H1 (cell line): ENCODE data around the gene LCN6. TPM values are rescaled to one million over a fixed set of nuclear protein-coding genes. Genes with fewer than 3 reads are reported as not detected.

Experiments used
- CTCF ChIA-PET: fragments of 300-600 bp; sonication (Branson Sonifier 250); formaldehyde crosslinking; loops from one replicate; lab custom pipeline; 2021; ENCODE audit not compliant: partially characterized antibody; lab: Charles Lee
- POLR2A ChIA-PET: fragments of 300-600 bp; sonication (Branson Sonifier 250); formaldehyde crosslinking; loops from one replicate; lab custom pipeline; 2021; ENCODE audit warnings: inconsistent platforms; ENCODE audit not compliant: partially characterized antibody; lab: Charles Lee
- DNase-seq, 2 experiments: peaks; one replicate each; pipeline versions ENCODE4 v3.0.0 to v3.0.0-alpha.2; 2010 to 2022; ENCODE audit warnings: low spot score in 2 of 2, low read depth in 1 of 2, mixed read lengths in 1 of 2
- FAIRE-seq: peaks from 2 replicates; lab custom pipeline; 2011; peaks lifted over from hg19 to GRCh38; lab: Jason Lieb, UNC
- H2AFZ ChIP-seq: 2 replicates; pipeline ENCODE4 v1.8.1; 2012; ENCODE audit warnings: low read length, inconsistent platforms
- H2AK5ac ChIP-seq: 2 replicates; pipeline ENCODE4 v1.6.1; 2013; ENCODE audit warnings: low read depth, low read length
- H2BK120ac ChIP-seq: replicated peaks from 2 replicates; pipeline ENCODE3; 2013; ENCODE audit warnings: low read depth, low read length, inconsistent platforms
- H2BK12ac ChIP-seq: 2 replicates; pipeline ENCODE4 v1.6.1; 2013; ENCODE audit warnings: low read depth, low read length
- H2BK15ac ChIP-seq: 2 replicates; pipeline ENCODE4 v1.6.1; 2013; ENCODE audit warnings: low read length
- H2BK20ac ChIP-seq: 2 replicates; pipeline ENCODE4 v1.6.1; 2013; ENCODE audit warnings: low read length
- H2BK5ac ChIP-seq: 2 replicates; pipeline ENCODE4 v1.6.1; 2013; ENCODE audit warnings: low read depth, low read length
- H3K14ac ChIP-seq: 2 replicates; pipeline ENCODE4 v1.6.1; 2013; ENCODE audit warnings: inconsistent platforms; ENCODE audit not compliant: insufficient read length
- H3K18ac ChIP-seq: 2 replicates; pipeline ENCODE4 v1.6.1; 2013; ENCODE audit warnings: low read length; ENCODE audit errors: extremely low read depth
- H3K23ac ChIP-seq: 2 replicates; pipeline ENCODE4 v1.6.1; 2013; ENCODE audit warnings: inconsistent platforms; ENCODE audit not compliant: insufficient read length
- H3K23me2 ChIP-seq: 2 replicates; pipeline ENCODE4 v1.6.1; 2013; ENCODE audit warnings: low read depth, low read length
- H3K27ac ChIP-seq: 2 replicates; pipeline ENCODE4 v1.6.1; 2011; ENCODE audit warnings: low read depth, low read length, inconsistent platforms
- H3K27me3 ChIP-seq, 4 experiments: replicated peaks in 1 of 4; 1 replicate in 1 of 4; 2 replicates in 3 of 4; pipeline versions ENCODE4 v1.6.1 to v1.8.1; 2011 to 2013; ENCODE audit warnings: low read length in 3 of 4, mild to moderate bottlenecking in 3 of 4, inconsistent platforms in 2 of 4, mixed read lengths in 2 of 4, moderate library complexity in 1 of 4; ENCODE audit not compliant: control insufficient read depth in 3 of 4, insufficient read depth in 3 of 4; ENCODE audit errors: extremely low read depth in 1 of 4
- H3K36me3 ChIP-seq, 4 experiments: 2 replicates each; pipeline versions ENCODE4 v1.6.1 to v1.8.1; 2011 to 2013; ENCODE audit warnings: mild to moderate bottlenecking in 4 of 4, low read length in 3 of 4, moderate library complexity in 2 of 4, control low read depth in 1 of 4, inconsistent platforms in 1 of 4; ENCODE audit not compliant: insufficient read depth in 4 of 4, control insufficient read depth in 2 of 4
- H3K4ac ChIP-seq: replicated peaks from 2 replicates; pipeline ENCODE3; 2013; ENCODE audit warnings: low read length, low read depth, mixed read lengths, inconsistent platforms; ENCODE audit not compliant: insufficient read length
- H3K4me1 ChIP-seq, 4 experiments: replicated peaks in 1 of 4; 1 replicate in 1 of 4; 2 replicates in 3 of 4; pipeline versions ENCODE4 v1.6.1 to v1.8.1; 2011 to 2013; ENCODE audit warnings: low read length in 3 of 4, inconsistent platforms in 2 of 4, mixed read lengths in 1 of 4; ENCODE audit not compliant: insufficient read depth in 4 of 4, control insufficient read depth in 3 of 4
- H3K4me2 ChIP-seq, 2 experiments: 2 replicates each; pipeline versions ENCODE4 v1.6.1 to v1.8.1; 2011 to 2013; ENCODE audit warnings: low read depth in 2 of 2, low read length in 2 of 2, control low read depth in 1 of 2, inconsistent platforms in 1 of 2, mild to moderate bottlenecking in 1 of 2; ENCODE audit not compliant: insufficient read depth in 1 of 2
- H3K4me3 ChIP-seq, 4 experiments: fragments of 200-600, 300-600 bp in 1 of 4; sonication (generic), shearing (Covaris generic), sonication (Bioruptor Twin) in 1 of 4; 2 replicates each; pipeline versions ENCODE4 v1.5.1 to v1.8.1; 2011 to 2016; ENCODE audit warnings: low read length in 4 of 4, low read depth in 3 of 4, control low read depth in 2 of 4, inconsistent platforms in 2 of 4, mild to moderate bottlenecking in 2 of 4, mixed read lengths in 1 of 4, moderate library complexity in 1 of 4; ENCODE audit not compliant: insufficient read depth in 2 of 4; ENCODE audit errors: extremely low read depth in 1 of 4
- H3K56ac ChIP-seq: replicated peaks from 2 replicates; pipeline ENCODE3; 2013; ENCODE audit warnings: low read depth, mild to moderate bottlenecking, mixed read lengths, low read length, inconsistent platforms; ENCODE audit not compliant: insufficient read length
- H3K79me1 ChIP-seq: 2 replicates; pipeline ENCODE4 v1.6.1; 2013; ENCODE audit warnings: low read depth, low read length, control low read depth
- H3K79me2 ChIP-seq, 2 experiments: 2 replicates each; pipeline versions ENCODE4 v1.6.1 to v1.8.1; 2012 to 2013; ENCODE audit warnings: low read length in 2 of 2, mild to moderate bottlenecking in 2 of 2, inconsistent platforms in 1 of 2; ENCODE audit not compliant: insufficient read depth in 2 of 2, control insufficient read depth in 1 of 2
- H3K9ac ChIP-seq, 4 experiments: replicated peaks in 1 of 4; 1 replicate in 1 of 4; 2 replicates in 3 of 4; pipeline versions ENCODE4 v1.6.1 to v1.8.1; 2011 to 2013; ENCODE audit warnings: low read depth in 3 of 4, low read length in 3 of 4, control low read depth in 2 of 4, mild to moderate bottlenecking in 2 of 4, moderate library complexity in 2 of 4, inconsistent platforms in 1 of 4; ENCODE audit errors: extremely low read depth in 1 of 4
- H3K9me3 ChIP-seq, 2 experiments: 2 replicates each; pipeline versions ENCODE4 v1.6.1 to v1.8.1; 2012 to 2013; ENCODE audit warnings: mild to moderate bottlenecking in 2 of 2, moderate library complexity in 2 of 2, control low read depth in 1 of 2, inconsistent platforms in 1 of 2, low read depth in 1 of 2, low read length in 1 of 2, mixed read lengths in 1 of 2; ENCODE audit not compliant: insufficient read depth in 2 of 2
- H4K20me1 ChIP-seq, 2 experiments: replicated peaks in 1 of 2; 2 replicates each; pipeline versions ENCODE3 to v1.8.1; 2011 to 2013; ENCODE audit warnings: inconsistent platforms in 2 of 2, low read length in 2 of 2, mild to moderate bottlenecking in 1 of 2; ENCODE audit not compliant: insufficient read depth in 2 of 2, control insufficient read depth in 1 of 2
- H4K5ac ChIP-seq: 2 replicates; pipeline ENCODE4 v1.6.1; 2013; ENCODE audit warnings: low read length, low read depth, mixed read lengths, inconsistent platforms; ENCODE audit not compliant: insufficient read length
- H4K8ac ChIP-seq: 2 replicates; pipeline ENCODE4 v1.8.0; 2013; ENCODE audit warnings: mild to moderate bottlenecking, moderate library complexity, low read length, inconsistent platforms; ENCODE audit not compliant: insufficient read depth; ENCODE audit errors: extremely low read depth
- H4K91ac ChIP-seq: replicated peaks from 2 replicates; pipeline ENCODE3; 2013; ENCODE audit warnings: low read length, mixed read lengths, inconsistent platforms; ENCODE audit not compliant: insufficient read length
- CEBPB ChIP-seq: IDR thresholded peaks from 2 replicates; pipeline ENCODE4 v1.6.1; 2012; ENCODE audit warnings: low read depth, low read length
- CTCF ChIP-seq, 3 experiments: IDR thresholded peaks; 1 replicate in 2 of 3; 2 replicates in 1 of 3; pipeline versions ENCODE4 v1.5.1 to v1.6.1; 2011; ENCODE audit warnings: low read length in 3 of 3, mild to moderate bottlenecking in 3 of 3, inconsistent platforms in 2 of 3, low read depth in 1 of 3, moderate library complexity in 1 of 3; ENCODE audit not compliant: insufficient read depth in 1 of 3; ENCODE audit errors: control extremely low read depth in 1 of 3
- EGR1 ChIP-seq: IDR thresholded peaks from 2 replicates; pipeline ENCODE4 v1.6.1; 2011; ENCODE audit warnings: low read depth, low read length, borderline replicate concordance
- EP300 ChIP-seq, 2 experiments: IDR thresholded peaks; 1 replicate in 1 of 2; 2 replicates in 1 of 2; pipeline ENCODE4 v1.6.1; 2011 to 2012; ENCODE audit warnings: low read depth in 2 of 2, low read length in 2 of 2, mild to moderate bottlenecking in 2 of 2, borderline replicate concordance in 1 of 2, inconsistent platforms in 1 of 2, moderate library complexity in 1 of 2
- EZH2 ChIP-seq: fragments of 200-600 bp; sonication (generic); IDR thresholded peaks from 2 replicates; pipeline ENCODE4 v1.7.1; 2012; ENCODE audit warnings: low read depth, mild to moderate bottlenecking, moderate library complexity, low read length, inconsistent platforms; ENCODE audit not compliant: severe bottlenecking
- KDM5A ChIP-seq: fragments of 200-600 bp; IDR thresholded peaks from 2 replicates; pipeline ENCODE4 v1.7.1; 2012; ENCODE audit warnings: mild to moderate bottlenecking, low read length, inconsistent platforms, mixed read lengths
- RAD21 ChIP-seq, 2 experiments: IDR thresholded peaks in 1 of 2; conservative IDR thresholded peaks in 1 of 2; 2 replicates each; pipeline ENCODE4 v1.6.1; 2011; ENCODE audit warnings: low read depth in 2 of 2, low read length in 2 of 2, improper control_type of control experiment in 1 of 2, inconsistent platforms in 1 of 2, mild to moderate bottlenecking in 1 of 2, moderate library complexity in 1 of 2
- TAF1 ChIP-seq: IDR thresholded peaks from 2 replicates; pipeline ENCODE4 v1.6.1; 2011; ENCODE audit warnings: mild to moderate bottlenecking, low read depth, low read length
- USF2 ChIP-seq: IDR thresholded peaks from 2 replicates; pipeline ENCODE4 v1.6.1; 2011; ENCODE audit warnings: low read length, improper control_type of control experiment
- WGBS, 2 experiments: shearing (Covaris generic) in 1 of 2; methylation state at CpG; one replicate each; pipeline versions ENCODE4 v1.1.6 to v1.1.7; 2013 to 2015; ENCODE audit warnings: low lambda C conversion rate in 2 of 2, mixed read lengths in 2 of 2, inconsistent platforms in 1 of 2, low coverage in 1 of 2, missing lambda C conversion rate in 1 of 2; ENCODE audit not compliant: insufficient replicate concordance in 2 of 2, insufficient coverage in 1 of 2, insufficient read length in 1 of 2; ENCODE audit errors: extremely low coverage in 1 of 2, missing lambda C conversion rate in 1 of 2; 5-methylcytosine and 5-hydroxymethylcytosine counted together
- polyA plus RNA-seq, 7 experiments: library from polyadenylated mRNA; depleted of rRNA in 3 of 7; stranded (reverse) in 5 of 7; unstranded in 2 of 7; fragments of >200 nt in 5 of 7; fragments of 200-250 nt in 2 of 7; gene quantifications; 1 replicate in 5 of 7; 2 replicates in 1 of 7; 4 replicates in 1 of 7; pipeline versions ENCODE4 v1.2.1 to v1.2.3, GENCODE V29; 2011 to 2013; ENCODE audit warnings: missing spikeins in 2 of 7, mixed read lengths in 2 of 7
- total RNA-seq: library from RNA; stranded (reverse); fragmentation: NEBNext Ultra II Directional; extraction: Animal tissue kit (Norgen Biotek cat#: 25700); gene quantifications from 2 replicates; pipeline ENCODE4 v1.2.1, GENCODE V29; 2021

Gene LCN6
- total and polyA plus RNA-seq, 2 of the 8 experiments (the other 6 are each of a cell fraction or from before 2014, with no cell fraction given), result not detected

GRCh38 chr9:136740069-136740468 is 8.3 kb downstream of the LCN6 start:
- WGBS, 2 experiments, result 93% methylated on average over 11 of the region's 11 CpGs; no CpG with 5 or more reads in 1 of the 2 experiments
- no peak for TF ChIP-seq RAD21 (IDR thresholded peaks at IDR 0.05 in 1 of 2, conservative IDR thresholded peaks at IDR 0.05 in 1 of 2; ENCODE audit: low read depth in 2 of 2, low read length in 2 of 2)
- TF ChIP-seq TAF1, result no peak
- TF ChIP-seq CTCF (IDR thresholded peaks at IDR 0.05; ENCODE audit: control extremely low read depth in 1 of 3, insufficient read depth in 1 of 3, low read depth in 1 of 3, low read length in 3 of 3), result no peak
- no peak for TF ChIP-seq EZH2
- TF ChIP-seq USF2, result no peak
- TF ChIP-seq EGR1, result no peak
- TF ChIP-seq KDM5A, result no peak
- no peak for TF ChIP-seq CEBPB
- TF ChIP-seq EP300 (IDR thresholded peaks at IDR 0.05; ENCODE audit: borderline replicate concordance in 1 of 2, low read depth in 2 of 2, low read length in 2 of 2), result no peak

More at GRCh38 chr9:136740069-136740468, 8.3 kb downstream of the LCN6 start:
- H3K4me3 ChIP-seq, result no peak overlapping the region
- no peaks in the 10 kb centered on the region for H3K36me3 ChIP-seq
- no peak overlapping the region for H3K4me2 ChIP-seq
- POLR2A ChIA-PET, result interaction anchor here (1.3 to 11.7 kb wide), 2 partner anchors 10 to 16 kb away, joined by 3 to 137 read pairs; no protein-coding TSS in a partner anchor
- no peak overlapping the region for H4K91ac ChIP-seq
- no peak overlapping the region for H3K9ac ChIP-seq
- H3K27ac ChIP-seq, result no peak overlapping the region
- no peak overlapping the region for H2BK15ac ChIP-seq
- H3K79me2 ChIP-seq, result no peaks in the 10 kb centered on the region
- H4K8ac ChIP-seq, result no peak overlapping the region; the same call in 1 of the 2 replicates
- H2BK120ac ChIP-seq, result no peak overlapping the region
- CTCF ChIA-PET, result interaction anchor here (0.6 to 1.6 kb wide), 3 partner anchors 12 to 394 kb away, joined by 3 to 5 read pairs (median 3); no protein-coding TSS in a partner anchor
- no peaks in the 10 kb centered on the region; the same call in 1 of the 2 replicates for H3K23me2 ChIP-seq
- H2AFZ ChIP-seq, result no peak overlapping the region
- H3K9me3 ChIP-seq, result no peaks in the 10 kb centered on the region; a peak in 1 of 4 replicates
- no peak overlapping the region for H2BK5ac ChIP-seq
- no peak overlapping the region for H4K5ac ChIP-seq
- H3K14ac ChIP-seq, result no peak overlapping the region
- no peak overlapping the region for H2BK20ac ChIP-seq
- FAIRE-seq (no peak), DNase-seq (no peak)
- H3K79me1 ChIP-seq, result no peaks in the 10 kb centered on the region
- H3K56ac ChIP-seq, result no peak overlapping the region
- no peak overlapping the region for H3K18ac ChIP-seq
- no peak overlapping the region for H2AK5ac ChIP-seq
- H4K20me1 ChIP-seq, result no peaks in the 10 kb centered on the region
- H2BK12ac ChIP-seq, result no peak overlapping the region
- peaks cover 0 to 20% (median 8%) of the 10 kb centered on the region in 4 experiments; a peak in 6 of 7 replicates for H3K4me1 ChIP-seq
- no peak overlapping the region for H3K4ac ChIP-seq
- no peak overlapping the region for H3K23ac ChIP-seq
- peaks cover 0 to 4% (median 0%) of the 10 kb centered on the region in 4 experiments; a peak in 3 of 7 replicates for H3K27me3 ChIP-seq
